ENCODE data around the gene PTGFRN. TPM values are rescaled to one million over a fixed set of nuclear protein-coding genes. Genes with fewer than 3 reads are reported as not detected.

Gene PTGFRN
- total and polyA plus RNA-seq, 9 of the 15 experiments (the other 6 are each of a cell fraction or from before 2014, with no cell fraction given): 17.3 to 33.1 (median 25.7) TPM

GRCh38 chr1:116918714-116919357, 9.1 kb downstream of the PTGFRN start (continued):
- TF ChIP-seq GTF3C2 (IDR thresholded peaks at IDR 0.05; ENCODE audit: borderline replicate concordance, extremely low read depth, insufficient read length): no peak
- TF ChIP-seq SNRNP70 (optimal IDR thresholded peaks at IDR 0.05; ENCODE audit: low read depth, low read length): no peak
- no peak for TF ChIP-seq ZMIZ1 (IDR thresholded peaks at IDR 0.05; ENCODE audit: low read depth in 2 of 2, low read length in 2 of 2)
- TF ChIP-seq ZNF740 (CRISPR knock-in tag; IDR thresholded peaks at IDR 0.05): no peak
- no peak for TF ChIP-seq ZNF740 (tag; IDR thresholded peaks at IDR 0.05)
- TF ChIP-seq ZEB2 (IDR thresholded peaks at IDR 0.05): peak; percentile 54; the same call in 1 of the 2 replicates
- no peak for TF ChIP-seq STAT5A (IDR thresholded peaks at IDR 0.05; ENCODE audit: borderline replicate concordance, low read length)
- TF ChIP-seq ZNF140 (CRISPR knock-in tag; IDR thresholded peaks at IDR 0.05): no peak
- TF ChIP-seq MCM2 (IDR thresholded peaks at IDR 0.05; ENCODE audit: low read depth): no peak
- no peak for TF ChIP-seq ZBTB12 (CRISPR knock-in tag; IDR thresholded peaks at IDR 0.05)
- peak in 1 of 3 experiments; percentile 64 for TF ChIP-seq YY1 (IDR thresholded peaks at IDR 0.05; ENCODE audit: borderline replicate concordance in 1 of 3, control insufficient read depth in 1 of 3, extremely low read depth in 1 of 3, insufficient read depth in 3 of 3, insufficient read length in 1 of 3, insufficient replicate concordance in 2 of 3, low read depth in 1 of 3, low read length in 2 of 3)
- no peak for TF ChIP-seq MIER1 (IDR thresholded peaks at IDR 0.05; ENCODE audit: low read depth)
- TF ChIP-seq, protein P1, sequence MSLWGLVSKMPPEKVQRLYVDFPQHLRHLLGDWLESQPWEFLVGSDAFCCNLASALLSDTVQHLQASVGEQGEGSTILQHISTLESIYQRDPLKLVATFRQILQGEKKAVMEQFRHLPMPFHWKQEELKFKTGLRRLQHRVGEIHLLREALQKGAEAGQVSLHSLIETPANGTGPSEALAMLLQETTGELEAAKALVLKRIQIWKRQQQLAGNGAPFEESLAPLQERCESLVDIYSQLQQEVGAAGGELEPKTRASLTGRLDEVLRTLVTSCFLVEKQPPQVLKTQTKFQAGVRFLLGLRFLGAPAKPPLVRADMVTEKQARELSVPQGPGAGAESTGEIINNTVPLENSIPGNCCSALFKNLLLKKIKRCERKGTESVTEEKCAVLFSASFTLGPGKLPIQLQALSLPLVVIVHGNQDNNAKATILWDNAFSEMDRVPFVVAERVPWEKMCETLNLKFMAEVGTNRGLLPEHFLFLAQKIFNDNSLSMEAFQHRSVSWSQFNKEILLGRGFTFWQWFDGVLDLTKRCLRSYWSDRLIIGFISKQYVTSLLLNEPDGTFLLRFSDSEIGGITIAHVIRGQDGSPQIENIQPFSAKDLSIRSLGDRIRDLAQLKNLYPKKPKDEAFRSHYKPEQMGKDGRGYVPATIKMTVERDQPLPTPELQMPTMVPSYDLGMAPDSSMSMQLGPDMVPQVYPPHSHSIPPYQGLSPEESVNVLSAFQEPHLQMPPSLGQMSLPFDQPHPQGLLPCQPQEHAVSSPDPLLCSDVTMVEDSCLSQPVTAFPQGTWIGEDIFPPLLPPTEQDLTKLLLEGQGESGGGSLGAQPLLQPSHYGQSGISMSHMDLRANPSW (CRISPR knock-in tag; IDR thresholded peaks at IDR 0.05): no peak
- 0 out of 2 replicates have a peak, but pooled peaks have one; percentile 34 for TF ChIP-seq ELF2 (CRISPR knock-in tag; IDR thresholded peaks at IDR 0.05)
